Measurements from ENCODE around the gene MAD2L2.

DNA sequence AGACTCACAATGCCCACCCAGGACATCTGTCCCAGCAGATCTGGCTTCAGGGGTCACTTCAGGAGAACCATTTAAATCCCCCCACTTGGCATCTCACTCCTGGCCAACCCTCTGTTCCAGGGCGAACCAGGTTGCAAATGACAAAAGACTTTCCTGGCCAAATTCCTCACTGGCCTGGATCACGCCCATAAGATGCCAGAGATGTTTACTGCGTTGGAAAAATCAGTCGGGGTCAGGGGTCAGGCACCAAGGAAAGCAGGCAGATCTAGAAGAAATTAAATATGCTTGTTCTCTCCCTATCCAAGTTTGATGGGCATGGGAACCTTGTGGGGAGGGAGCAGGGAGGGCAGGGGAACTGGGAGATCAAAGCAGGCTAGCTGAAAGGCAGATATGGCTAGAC lies 40.4 kb upstream of the MAD2L2 start:
- TF ChIP-seq, protein P1, sequence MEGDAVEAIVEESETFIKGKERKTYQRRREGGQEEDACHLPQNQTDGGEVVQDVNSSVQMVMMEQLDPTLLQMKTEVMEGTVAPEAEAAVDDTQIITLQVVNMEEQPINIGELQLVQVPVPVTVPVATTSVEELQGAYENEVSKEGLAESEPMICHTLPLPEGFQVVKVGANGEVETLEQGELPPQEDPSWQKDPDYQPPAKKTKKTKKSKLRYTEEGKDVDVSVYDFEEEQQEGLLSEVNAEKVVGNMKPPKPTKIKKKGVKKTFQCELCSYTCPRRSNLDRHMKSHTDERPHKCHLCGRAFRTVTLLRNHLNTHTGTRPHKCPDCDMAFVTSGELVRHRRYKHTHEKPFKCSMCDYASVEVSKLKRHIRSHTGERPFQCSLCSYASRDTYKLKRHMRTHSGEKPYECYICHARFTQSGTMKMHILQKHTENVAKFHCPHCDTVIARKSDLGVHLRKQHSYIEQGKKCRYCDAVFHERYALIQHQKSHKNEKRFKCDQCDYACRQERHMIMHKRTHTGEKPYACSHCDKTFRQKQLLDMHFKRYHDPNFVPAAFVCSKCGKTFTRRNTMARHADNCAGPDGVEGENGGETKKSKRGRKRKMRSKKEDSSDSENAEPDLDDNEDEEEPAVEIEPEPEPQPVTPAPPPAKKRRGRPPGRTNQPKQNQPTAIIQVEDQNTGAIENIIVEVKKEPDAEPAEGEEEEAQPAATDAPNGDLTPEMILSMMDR (IDR thresholded peaks at IDR 0.05): no peak
- TF ChIP-seq POLR2A (IDR thresholded peaks at IDR 0.05): no peak
- no peak for TF ChIP-seq POLR2AphosphoS5 (IDR thresholded peaks at IDR 0.05)
- no peak for TF ChIP-seq EP300 (IDR thresholded peaks at IDR 0.05)
